Subcutaneous adipose tissue (tissue), 4 donors: Measurements from ENCODE around the gene IQGAP3. TPM values are rescaled to one million over a fixed set of nuclear protein-coding genes. Genes with fewer than 3 reads are reported as not detected.

Experiments
- total RNA-seq, 4 donors: library from RNA; depleted of rRNA; stranded (reverse); fragments of >200 nt; gene quantifications; one replicate each; pipeline ENCODE4 v1.1.0, GENCODE V29; 2016
- TF ChIP-seq, protein P1 (sequence below): fragments of 450-650 bp; IDR thresholded peaks from one replicate; pipeline ENCODE4 v1.5.1; 2016; ENCODE audit warnings: low read depth, mild to moderate bottlenecking, control low read depth, antibody characterized with exemption, moderate library complexity

IQGAP3 gene
- total RNA-seq, 4 donors from 2014 or later = 0.57 to 2.5 (median 2.0) TPM; not detected in 1

DNA sequence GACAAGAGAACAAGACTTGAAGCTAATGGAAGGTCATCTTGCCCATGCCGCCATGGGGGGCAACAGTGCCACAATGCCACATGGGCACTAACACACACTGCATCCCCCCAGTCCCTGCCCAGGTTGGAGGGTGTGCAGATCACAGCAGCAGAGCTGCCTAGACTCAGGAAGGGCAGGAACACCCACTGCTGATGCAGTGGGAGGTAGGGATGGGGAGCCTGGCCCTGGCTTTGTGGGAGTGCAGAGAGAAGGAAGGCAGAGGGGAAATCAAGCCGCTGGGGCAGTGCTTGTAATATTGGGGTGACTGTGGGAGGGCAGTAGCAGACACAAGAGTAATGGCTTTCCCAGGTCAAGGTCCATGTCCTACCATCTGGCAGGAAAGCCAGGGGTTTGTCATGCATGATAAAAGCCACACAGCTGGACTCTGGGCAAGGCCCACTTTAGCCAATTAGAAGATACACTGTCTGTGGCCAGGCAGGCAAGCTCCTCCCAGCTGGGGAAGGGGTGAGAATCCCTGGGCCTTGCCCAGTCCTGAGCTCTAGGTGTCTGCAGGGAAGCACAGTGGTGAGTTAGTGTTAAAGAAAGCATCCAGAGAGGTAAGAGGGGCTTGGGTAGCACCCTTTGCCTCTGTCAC lies 46.4 kb downstream of the IQGAP3 start:
- TF ChIP-seq, protein P1, sequence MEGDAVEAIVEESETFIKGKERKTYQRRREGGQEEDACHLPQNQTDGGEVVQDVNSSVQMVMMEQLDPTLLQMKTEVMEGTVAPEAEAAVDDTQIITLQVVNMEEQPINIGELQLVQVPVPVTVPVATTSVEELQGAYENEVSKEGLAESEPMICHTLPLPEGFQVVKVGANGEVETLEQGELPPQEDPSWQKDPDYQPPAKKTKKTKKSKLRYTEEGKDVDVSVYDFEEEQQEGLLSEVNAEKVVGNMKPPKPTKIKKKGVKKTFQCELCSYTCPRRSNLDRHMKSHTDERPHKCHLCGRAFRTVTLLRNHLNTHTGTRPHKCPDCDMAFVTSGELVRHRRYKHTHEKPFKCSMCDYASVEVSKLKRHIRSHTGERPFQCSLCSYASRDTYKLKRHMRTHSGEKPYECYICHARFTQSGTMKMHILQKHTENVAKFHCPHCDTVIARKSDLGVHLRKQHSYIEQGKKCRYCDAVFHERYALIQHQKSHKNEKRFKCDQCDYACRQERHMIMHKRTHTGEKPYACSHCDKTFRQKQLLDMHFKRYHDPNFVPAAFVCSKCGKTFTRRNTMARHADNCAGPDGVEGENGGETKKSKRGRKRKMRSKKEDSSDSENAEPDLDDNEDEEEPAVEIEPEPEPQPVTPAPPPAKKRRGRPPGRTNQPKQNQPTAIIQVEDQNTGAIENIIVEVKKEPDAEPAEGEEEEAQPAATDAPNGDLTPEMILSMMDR = no peak

DNA sequence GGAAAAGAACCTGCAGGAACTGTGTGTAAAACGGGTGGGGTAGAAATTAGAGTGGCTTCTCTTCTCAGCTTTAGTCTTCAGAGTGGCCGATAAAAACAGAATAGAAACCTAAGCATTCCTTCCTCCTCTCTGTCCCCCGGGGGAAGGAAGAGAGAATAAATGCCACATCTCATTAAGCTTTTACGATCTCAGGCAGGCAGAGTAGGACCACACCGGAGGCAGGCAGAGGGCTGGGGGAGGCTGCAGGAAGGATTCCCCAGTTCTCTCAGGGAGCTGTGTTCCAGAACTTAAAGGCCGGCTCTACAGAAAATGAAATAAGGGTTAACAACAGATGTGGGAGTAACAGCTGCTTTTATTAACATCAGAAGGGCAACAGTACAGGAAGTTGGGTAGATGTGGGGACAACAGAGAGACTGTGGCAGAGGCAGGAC lies 47.3 kb downstream of the IQGAP3 start:
- TF ChIP-seq, protein P1 = no peak

- TF ChIP-seq, protein P1 = no peak
These were observed 47.9 kb downstream of the IQGAP3 start for GRCh38 chr1:156524481-156524869.

GRCh38 chr1:156523801-156524480 lies 48.4 kb downstream of the IQGAP3 start:
- TF ChIP-seq, protein P1 = no peak

DNA sequence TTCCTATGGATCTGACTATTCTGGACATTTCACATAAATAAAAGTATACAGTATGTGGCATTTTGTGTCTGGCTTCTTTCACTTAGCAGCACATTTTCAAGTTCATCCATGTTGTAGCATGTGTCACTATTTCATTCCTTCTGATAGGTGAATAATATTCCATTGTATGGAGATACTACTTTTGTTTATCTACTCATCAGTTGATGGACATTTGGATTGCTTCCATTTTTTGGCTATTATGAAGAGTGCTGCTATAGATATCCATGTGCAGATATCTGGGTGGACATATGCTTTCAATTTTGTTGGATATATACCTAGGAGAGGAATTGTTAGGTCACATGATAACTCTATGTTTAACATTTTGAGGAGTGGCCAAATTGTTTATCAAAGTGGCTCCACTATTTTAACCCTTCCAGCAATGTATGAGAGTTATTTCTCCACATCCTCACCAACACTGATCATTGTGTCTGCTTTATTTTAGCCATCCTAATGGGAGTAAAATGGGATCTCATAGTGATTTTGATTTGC lies 49.9 kb downstream of the IQGAP3 start:
- TF ChIP-seq, protein P1 = no peak

DNA sequence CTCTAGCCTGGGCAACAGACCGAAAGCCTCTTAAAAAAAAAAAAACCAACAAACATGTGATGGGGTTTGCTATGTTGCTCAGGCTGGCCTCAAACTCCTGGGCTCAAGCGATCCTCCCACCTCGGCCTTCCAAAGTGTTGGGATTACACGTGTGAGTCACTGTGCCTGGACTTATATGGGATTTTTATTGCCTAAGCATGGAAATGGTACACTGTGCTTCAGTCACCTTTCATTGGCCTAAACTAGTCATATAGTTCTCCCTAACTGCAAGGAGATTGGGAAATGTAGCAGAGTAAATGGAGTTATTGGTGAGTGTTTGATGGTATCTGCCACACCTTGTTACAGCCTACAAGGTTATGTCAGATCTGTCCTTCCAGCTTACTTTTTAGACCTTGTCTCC lies 54.6 kb downstream of the IQGAP3 start:
- TF ChIP-seq, protein P1 = no peak

- TF ChIP-seq, protein P1 = no peak
These were observed 55.5 kb downstream of the IQGAP3 start for GRCh38 chr1:156516821-156517220.
